ENCODE data around the gene CACNA2D2. TPM values are rescaled to one million over a fixed set of nuclear protein-coding genes. Genes with fewer than 3 reads are reported as not detected.

The CACNA2D2 gene
- total RNA-seq, 4 donors from 2014 or later, result 0.19 to 3.6 (median 0.94) TPM

DNA sequence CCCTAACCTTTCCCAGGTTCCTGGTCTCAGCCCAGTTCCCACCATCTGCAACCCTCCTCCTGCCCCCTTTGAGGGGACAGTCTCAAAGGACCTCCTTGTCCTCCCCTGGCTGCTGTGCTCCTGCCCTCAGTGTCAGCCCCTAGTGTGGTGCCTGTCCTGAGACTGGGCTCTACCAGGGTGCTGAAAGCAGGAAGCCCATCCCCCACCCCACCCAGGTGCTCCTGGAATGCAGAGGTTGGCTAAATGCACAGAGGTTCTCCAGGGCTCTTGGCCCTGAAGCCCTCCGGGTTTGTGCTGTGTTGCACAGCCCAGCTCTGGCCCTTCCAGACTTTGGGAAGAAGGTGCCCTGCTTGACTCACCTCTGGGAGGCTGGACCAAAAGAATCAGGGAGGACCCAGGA, 42.3 kb upstream of the CACNA2D2 start:
- DNase-seq (ENCODE audit: low spot score) (no peak), ATAC-seq (ENCODE audit: low FRiP score) (no peak)
- TF ChIP-seq, protein P1, sequence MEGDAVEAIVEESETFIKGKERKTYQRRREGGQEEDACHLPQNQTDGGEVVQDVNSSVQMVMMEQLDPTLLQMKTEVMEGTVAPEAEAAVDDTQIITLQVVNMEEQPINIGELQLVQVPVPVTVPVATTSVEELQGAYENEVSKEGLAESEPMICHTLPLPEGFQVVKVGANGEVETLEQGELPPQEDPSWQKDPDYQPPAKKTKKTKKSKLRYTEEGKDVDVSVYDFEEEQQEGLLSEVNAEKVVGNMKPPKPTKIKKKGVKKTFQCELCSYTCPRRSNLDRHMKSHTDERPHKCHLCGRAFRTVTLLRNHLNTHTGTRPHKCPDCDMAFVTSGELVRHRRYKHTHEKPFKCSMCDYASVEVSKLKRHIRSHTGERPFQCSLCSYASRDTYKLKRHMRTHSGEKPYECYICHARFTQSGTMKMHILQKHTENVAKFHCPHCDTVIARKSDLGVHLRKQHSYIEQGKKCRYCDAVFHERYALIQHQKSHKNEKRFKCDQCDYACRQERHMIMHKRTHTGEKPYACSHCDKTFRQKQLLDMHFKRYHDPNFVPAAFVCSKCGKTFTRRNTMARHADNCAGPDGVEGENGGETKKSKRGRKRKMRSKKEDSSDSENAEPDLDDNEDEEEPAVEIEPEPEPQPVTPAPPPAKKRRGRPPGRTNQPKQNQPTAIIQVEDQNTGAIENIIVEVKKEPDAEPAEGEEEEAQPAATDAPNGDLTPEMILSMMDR (IDR thresholded peaks at IDR 0.05), result no peak

- peak; percentile 51 for ATAC-seq (ENCODE audit: low FRiP score)
- peak; percentile 79 for DNase-seq (ENCODE audit: low spot score)
- TF ChIP-seq, protein P1 (IDR thresholded peaks at IDR 0.05), result peak in 1 of 3 donors; percentile 45
These were observed 39.0 kb upstream of the CACNA2D2 start for GRCh38 chr3:50542177-50543034.

GRCh38 chr3:50539356-50540286, 36.2 kb upstream of the CACNA2D2 start:
- ATAC-seq (ENCODE audit: low FRiP score) (no peak), DNase-seq (ENCODE audit: low spot score) (no peak)
- TF ChIP-seq, protein P1 (IDR thresholded peaks at IDR 0.05), result no peak

- TF ChIP-seq, protein P1 (IDR thresholded peaks at IDR 0.05), result no peak
- ATAC-seq (ENCODE audit: low FRiP score) (no peak), DNase-seq (ENCODE audit: low spot score) (no peak)
These were observed 34.1 kb upstream of the CACNA2D2 start for GRCh38 chr3:50537421-50538129.

DNA sequence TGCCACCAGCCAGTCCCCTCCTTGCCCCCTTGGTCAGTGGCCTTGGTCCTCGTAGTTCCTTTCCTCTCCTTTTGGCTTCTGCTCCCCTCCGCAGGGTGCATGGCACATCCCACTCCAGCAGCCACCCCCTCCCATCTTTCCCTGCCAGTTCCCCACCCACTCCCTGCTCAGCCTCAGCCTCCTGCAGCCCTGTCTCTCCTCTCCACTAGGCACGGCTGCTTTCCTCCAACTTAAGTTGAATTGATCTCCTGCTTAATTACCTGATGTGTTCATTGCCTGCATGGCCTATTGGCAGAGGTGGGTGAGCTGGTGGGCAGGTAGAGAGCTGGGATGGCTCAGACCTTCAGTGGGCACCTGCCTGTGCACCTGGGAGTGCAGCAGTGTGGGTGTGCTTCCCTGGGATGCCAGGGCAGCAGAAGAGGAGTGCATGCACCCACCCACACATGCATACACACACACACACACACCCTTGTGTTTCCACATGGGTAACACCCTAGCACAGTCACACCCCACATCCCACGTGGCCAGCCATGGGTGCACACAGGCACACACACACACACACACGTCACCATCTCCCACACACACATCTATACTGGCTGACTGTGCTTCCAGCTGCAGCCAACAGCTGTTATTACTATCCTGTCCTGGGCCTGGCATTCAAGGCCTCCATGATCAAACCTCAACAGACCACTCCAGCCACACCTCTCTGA, 33.2 kb upstream of the CACNA2D2 start:
- no peak for ATAC-seq (ENCODE audit: low FRiP score)
- DNase-seq (ENCODE audit: low spot score), result no peak
- TF ChIP-seq, protein P1 (IDR thresholded peaks at IDR 0.05), result no peak

DNA sequence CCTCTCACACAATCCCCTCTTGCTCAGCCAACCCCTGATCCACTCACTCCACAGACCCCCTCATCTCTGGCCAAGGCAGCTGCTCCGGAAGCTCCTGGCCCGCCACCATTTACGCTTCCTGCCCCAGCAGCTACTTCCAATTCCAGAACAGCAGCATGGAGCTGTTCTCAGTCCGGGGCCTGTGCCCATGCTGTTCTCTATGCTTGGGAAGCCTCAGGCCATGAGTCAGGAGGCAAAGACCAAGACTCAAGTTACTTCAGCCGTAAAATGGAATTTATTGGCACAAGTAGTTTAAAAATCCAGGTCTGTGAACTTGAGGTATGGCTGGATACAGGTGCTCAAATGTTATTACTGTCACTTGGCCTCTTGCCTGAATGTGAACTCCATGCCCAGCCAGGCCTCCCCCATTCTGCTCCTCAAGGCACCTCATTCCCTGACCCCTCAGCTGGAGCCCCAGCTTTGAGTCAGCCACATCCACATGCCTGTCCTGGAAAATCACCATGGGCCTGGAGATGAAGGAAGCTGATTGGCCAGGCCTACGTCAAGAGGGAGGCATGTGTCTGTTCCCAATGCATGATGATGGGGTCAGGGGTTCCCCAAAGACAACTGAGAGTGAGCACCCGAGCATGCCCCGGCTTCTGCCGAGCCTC, 31.4 kb upstream of the CACNA2D2 start:
- DNase-seq (ENCODE audit: low spot score), result no peak
- TF ChIP-seq, protein P1 (IDR thresholded peaks at IDR 0.05), result no peak
- ATAC-seq (ENCODE audit: low FRiP score), result no peak
